ENCODE measurements around the gene TET3.

DNA sequence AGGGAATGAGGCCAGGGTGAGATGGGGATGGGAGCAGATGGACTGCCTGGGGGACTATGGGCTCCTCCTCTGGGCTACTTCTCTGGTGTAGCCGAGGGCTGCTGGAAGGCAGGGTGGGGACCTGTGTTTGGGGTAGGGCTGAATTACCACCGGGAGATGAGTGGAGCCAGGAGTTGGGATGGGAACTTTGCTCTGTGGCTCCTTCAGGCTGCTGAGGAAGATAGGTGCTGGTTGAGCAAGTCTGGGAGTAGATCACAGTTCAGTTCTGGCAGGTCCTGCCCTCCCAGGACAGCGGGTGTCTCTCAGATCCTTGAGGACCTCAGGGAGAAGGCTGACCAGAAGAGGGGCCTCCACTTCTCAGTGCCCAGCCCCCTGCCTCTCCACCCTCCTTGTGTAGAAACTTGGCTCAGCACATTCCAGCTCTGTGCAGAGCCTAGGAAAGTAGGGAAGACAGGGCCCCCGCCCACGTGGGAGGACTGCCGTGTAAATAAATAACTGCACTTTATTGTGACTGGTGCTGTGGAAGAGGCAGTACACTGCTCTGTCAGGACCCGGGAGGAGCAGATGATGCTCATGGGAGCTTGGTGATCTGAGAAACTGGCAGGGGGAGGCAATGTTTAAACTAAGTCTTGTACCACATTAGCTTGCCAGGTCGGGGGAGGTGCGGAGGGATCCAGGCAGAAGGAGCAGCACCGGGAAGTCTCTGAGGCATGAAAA lies 15.3 kb downstream of the TET3 start:
- TF ChIP-seq CEBPB (IDR thresholded peaks at IDR 0.05; ENCODE audit: low read depth, low read length) (no peak), SP1 (IDR thresholded peaks at IDR 0.05; ENCODE audit: low read depth, low read length) (no peak), ZNF274 (IDR thresholded peaks at IDR 0.05; ENCODE audit: borderline replicate concordance, extremely low read depth, low read length) (no peak)
- TF ChIP-seq, protein P1, sequence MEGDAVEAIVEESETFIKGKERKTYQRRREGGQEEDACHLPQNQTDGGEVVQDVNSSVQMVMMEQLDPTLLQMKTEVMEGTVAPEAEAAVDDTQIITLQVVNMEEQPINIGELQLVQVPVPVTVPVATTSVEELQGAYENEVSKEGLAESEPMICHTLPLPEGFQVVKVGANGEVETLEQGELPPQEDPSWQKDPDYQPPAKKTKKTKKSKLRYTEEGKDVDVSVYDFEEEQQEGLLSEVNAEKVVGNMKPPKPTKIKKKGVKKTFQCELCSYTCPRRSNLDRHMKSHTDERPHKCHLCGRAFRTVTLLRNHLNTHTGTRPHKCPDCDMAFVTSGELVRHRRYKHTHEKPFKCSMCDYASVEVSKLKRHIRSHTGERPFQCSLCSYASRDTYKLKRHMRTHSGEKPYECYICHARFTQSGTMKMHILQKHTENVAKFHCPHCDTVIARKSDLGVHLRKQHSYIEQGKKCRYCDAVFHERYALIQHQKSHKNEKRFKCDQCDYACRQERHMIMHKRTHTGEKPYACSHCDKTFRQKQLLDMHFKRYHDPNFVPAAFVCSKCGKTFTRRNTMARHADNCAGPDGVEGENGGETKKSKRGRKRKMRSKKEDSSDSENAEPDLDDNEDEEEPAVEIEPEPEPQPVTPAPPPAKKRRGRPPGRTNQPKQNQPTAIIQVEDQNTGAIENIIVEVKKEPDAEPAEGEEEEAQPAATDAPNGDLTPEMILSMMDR (IDR thresholded peaks at IDR 0.05; ENCODE audit: control extremely low read depth in 1 of 3, insufficient read depth in 1 of 3, low read depth in 1 of 3, low read length in 3 of 3): no peak

All from H1 (cell line).